GM12875 (cell line): ENCODE results near the gene NPHP3.
"Not testable (repeated sequence)": the region's sequence is repeated elsewhere in the genome, so short reads cannot be mapped to it uniquely, and the experiment has no call there.

Source experiments
- H3K4me3 ChIP-seq: one replicate; pipeline ENCODE4 v1.5.1; 2011; ENCODE audit warnings: low read depth, low read length, control low read depth
- CTCF ChIP-seq: IDR thresholded peaks from 2 replicates; pipeline ENCODE4 v1.5.1; 2011; ENCODE audit warnings: low read depth, mild to moderate bottlenecking, control low read depth, inconsistent platforms, low read length, moderate library complexity, borderline replicate concordance; ENCODE audit not compliant: insufficient read depth

The NPHP3 gene

DNA sequence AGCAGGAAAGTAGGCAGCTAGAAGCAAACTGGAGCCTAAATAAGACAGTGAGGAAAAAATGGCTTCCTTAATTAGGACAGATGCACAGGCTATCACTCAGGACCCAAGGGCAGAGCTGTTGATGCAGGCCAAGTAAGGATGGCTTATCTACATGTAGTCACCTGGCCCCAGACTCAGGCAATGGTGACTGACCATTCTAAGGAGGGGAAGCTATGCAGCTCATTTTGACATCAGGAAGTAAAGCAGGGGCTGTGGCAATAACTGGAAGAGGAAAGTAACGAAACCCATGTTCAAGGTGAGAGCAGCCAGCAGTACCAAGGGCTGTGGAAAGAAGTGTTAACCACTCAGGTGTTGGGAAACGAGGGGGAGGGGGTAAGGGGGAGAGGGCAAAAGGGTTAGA is 78.8 kb downstream of the NPHP3 start:
- H3K4me3 ChIP-seq: no peak overlapping the region
- TF ChIP-seq CTCF: no peak

DNA sequence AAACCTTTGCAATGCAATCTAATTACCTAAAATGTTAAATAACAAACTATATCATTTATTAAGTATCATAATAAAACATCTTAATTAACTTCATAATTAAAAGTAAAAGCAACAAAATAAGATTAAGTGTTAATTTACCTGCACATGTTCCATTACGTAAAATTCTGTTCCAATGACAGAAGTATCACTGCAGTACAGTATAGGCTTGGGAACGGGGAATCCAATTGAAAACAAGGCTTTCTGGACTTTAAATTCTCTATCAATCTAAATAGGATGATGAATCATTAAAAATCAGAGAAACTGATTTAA is 79.7 kb downstream of the NPHP3 start:
- TF ChIP-seq CTCF: no peak

GRCh38 chr3:132641837-132642538 is 80.2 kb downstream of the NPHP3 start:
- TF ChIP-seq CTCF: peak; percentile 33; the same call in 1 of the 2 replicates

More for the DNA sequence above, 79.7 kb downstream of the NPHP3 start:
- H3K4me3 ChIP-seq: no peak overlapping the region

DNA sequence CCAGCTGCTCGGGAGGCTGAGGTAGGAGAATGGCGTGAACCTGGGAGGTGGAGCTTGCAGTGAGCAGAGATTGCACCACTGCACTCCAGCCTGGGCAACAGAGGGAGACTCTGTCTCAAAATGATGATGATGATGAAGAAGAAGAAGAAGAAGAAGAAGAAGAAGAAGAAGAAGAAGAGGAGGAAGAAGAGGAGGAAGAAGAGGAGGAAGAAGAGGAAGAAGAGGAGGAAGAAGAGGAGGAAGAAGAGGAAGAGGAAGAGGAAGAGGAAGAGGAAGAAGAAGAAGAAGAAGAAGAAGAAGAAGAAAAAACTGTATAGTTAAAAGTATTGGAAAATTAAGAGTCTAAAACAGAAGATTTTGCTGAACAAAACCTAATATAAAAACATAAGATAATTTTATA is 80.8 kb downstream of the NPHP3 start:
- H3K4me3 ChIP-seq: not testable (repeated sequence)

More at GRCh38 chr3:132641837-132642538, 80.2 kb downstream of the NPHP3 start:
- no peak overlapping the region for H3K4me3 ChIP-seq

GRCh38 chr3:132638706-132639105 is 83.5 kb downstream of the NPHP3 start:
- H3K4me3 ChIP-seq: no peak overlapping the region
- no peak for TF ChIP-seq CTCF

- no peak for TF ChIP-seq CTCF
Observed at GRCh38 chr3:132637590-132637989, 84.6 kb downstream of the NPHP3 start.

DNA sequence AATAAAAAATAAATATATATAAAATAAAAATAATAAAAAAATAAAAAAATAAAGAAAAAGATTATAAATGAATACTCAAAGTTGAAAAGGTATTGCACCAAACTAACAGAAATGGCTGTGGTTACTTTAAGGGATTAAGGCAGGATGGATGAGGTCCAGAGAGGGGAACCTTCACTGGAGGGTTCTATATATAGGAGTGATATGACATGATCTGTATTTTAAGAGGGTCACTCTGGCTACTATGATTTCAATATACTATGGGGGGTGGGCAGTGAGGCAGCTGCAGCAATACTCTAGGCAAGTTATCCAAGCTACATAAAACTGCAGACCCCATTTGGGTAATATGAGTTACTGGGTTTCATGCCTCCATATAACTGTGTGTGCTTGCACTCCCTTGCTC is 87.2 kb downstream of the NPHP3 start:
- TF ChIP-seq CTCF: no peak
- H3K4me3 ChIP-seq: no peak overlapping the region

More at GRCh38 chr3:132637590-132637989, 84.6 kb downstream of the NPHP3 start:
- no peak overlapping the region for H3K4me3 ChIP-seq
